ENCODE data around the gene MTCH1. TPM values are rescaled to one million over a fixed set of nuclear protein-coding genes. Genes with fewer than 3 reads are reported as not detected.

Gene MTCH1
- total RNA-seq, 2 donors from 2014 or later: 178 to 214 TPM

GRCh38 chr6:36976931-36977330 is 9.1 kb downstream of the MTCH1 start:
- intact Hi-C loops (cut with DNase I): loop anchor here in 1 of 2 donors (5.0 kb wide), 1 partner anchor 70 kb away; no protein-coding TSS in a partner anchor
- no peak for ATAC-seq
- no peak for DNase-seq

GRCh38 chr6:36976509-36976908 is 9.5 kb downstream of the MTCH1 start:
- no peak for DNase-seq
- ATAC-seq: no peak
- intact Hi-C loops (cut with DNase I): loop anchor here in 1 of 2 donors (5.0 kb wide), 1 partner anchor 69 kb away; no protein-coding TSS in a partner anchor

GRCh38 chr6:36976007-36976264 is 10.1 kb downstream of the MTCH1 start:
- peak in 1 of 2 donors; percentile 13 for ATAC-seq
- no peak for DNase-seq
- intact Hi-C loops (cut with DNase I): loop anchor here in 1 of 2 donors (5.0 kb wide), 1 partner anchor 69 kb away; no protein-coding TSS in a partner anchor

GRCh38 chr6:36975231-36976006 is 10.6 kb downstream of the MTCH1 start:
- ATAC-seq (no peak), DNase-seq (no peak)
- intact Hi-C loops (cut with DNase I): loop anchor here in 1 of 2 donors (5.0 kb wide), 1 partner anchor 68 kb away; no protein-coding TSS in a partner anchor

- DNase-seq (no peak), ATAC-seq (no peak)
- intact Hi-C loops (cut with DNase I): no loop called here
These were observed 12.3 kb downstream of the MTCH1 start for GRCh38 chr6:36973647-36974046.

- ATAC-seq (no peak), DNase-seq (no peak)
- intact Hi-C loops (cut with DNase I): no loop called here
These were observed 12.8 kb downstream of the MTCH1 start for GRCh38 chr6:36973190-36973589.

GRCh38 chr6:36971921-36972673 is 13.9 kb downstream of the MTCH1 start:
- ATAC-seq (peak in 1 of 2 donors; percentile 22), DNase-seq (no peak)
- intact Hi-C loops (cut with DNase I): no loop called here

GRCh38 chr6:36970892-36971842 is 14.8 kb downstream of the MTCH1 start:
- intact Hi-C loops (cut with DNase I): no loop called here
- no peak for DNase-seq
- no peak for ATAC-seq

- DNase-seq: no peak
- intact Hi-C loops (cut with DNase I): loop anchor here in 1 of 2 donors (10.0 kb wide), 1 partner anchor 65 kb away; no protein-coding TSS in a partner anchor
- no peak for ATAC-seq
These were observed 15.8 kb downstream of the MTCH1 start for GRCh38 chr6:36969988-36970891.

GRCh38 chr6:36969240-36969691 is 16.7 kb downstream of the MTCH1 start:
- ATAC-seq: peak in 1 of 2 donors; percentile 36
- no peak for DNase-seq
- intact Hi-C loops (cut with DNase I): loop anchor here in 1 of 2 donors (10.0 kb wide), 1 partner anchor 64 kb away; no protein-coding TSS in a partner anchor

GRCh38 chr6:36968266-36968977 is 17.6 kb downstream of the MTCH1 start:
- intact Hi-C loops (cut with DNase I): loop anchor here in 1 of 2 donors (10.0 kb wide), 1 partner anchor 64 kb away; no protein-coding TSS in a partner anchor
- DNase-seq (peak; percentile 80), ATAC-seq (peak in 1 of 2 donors; percentile 42)

- no peak for ATAC-seq
- intact Hi-C loops (cut with DNase I): loop anchor here in 1 of 2 donors (10.0 kb wide), 1 partner anchor 63 kb away; no protein-coding TSS in a partner anchor
- no peak for DNase-seq
These were observed 18.2 kb downstream of the MTCH1 start for GRCh38 chr6:36967757-36968156.

- DNase-seq (no peak), ATAC-seq (no peak)
- intact Hi-C loops (cut with DNase I): loop anchor here in 1 of 2 donors (10.0 kb wide), 1 partner anchor 62 kb away; no protein-coding TSS in a partner anchor
These were observed 18.7 kb downstream of the MTCH1 start for GRCh38 chr6:36967301-36967700.

GRCh38 chr6:36964908-36965307 is 21.1 kb downstream of the MTCH1 start:
- intact Hi-C loops (cut with DNase I): loop anchor here in 1 of 2 donors (10.0 kb wide), 1 partner anchor 60 kb away; no protein-coding TSS in a partner anchor
- no peak for DNase-seq
- no peak for ATAC-seq

GRCh38 chr6:36964349-36964748 is 21.6 kb downstream of the MTCH1 start:
- DNase-seq (no peak), ATAC-seq (no peak)
- intact Hi-C loops (cut with DNase I): loop anchor here in 1 of 2 donors (10.0 kb wide), 1 partner anchor 60 kb away; no protein-coding TSS in a partner anchor

- no peak for DNase-seq
- intact Hi-C loops (cut with DNase I): loop anchor here in 1 of 2 donors (10.0 kb wide), 1 partner anchor 59 kb away; no protein-coding TSS in a partner anchor
- peak; percentile 38 to 58 for ATAC-seq
These were observed 22.3 kb downstream of the MTCH1 start for GRCh38 chr6:36963451-36964290.

Data from left cardiac atrium (tissue), 4 donors.